ENCODE measurements around the gene ODF4.

GRCh38 chr17:8310601-8311123, 29.0 kb upstream of the ODF4 start:
- TF ChIP-seq POLR2A (IDR thresholded peaks at IDR 0.05) = no peak
- TF ChIP-seq CTCF (IDR thresholded peaks at IDR 0.05 in 4 of 5, conservative IDR thresholded peaks at IDR 0.05 in 1 of 5) = no peak

All from gastrocnemius medialis (tissue), 4 donors.